Right ventricle myocardium superior (tissue), 1 donor: ENCODE results near the gene C19orf81. TPM values are rescaled to one million over a fixed set of nuclear protein-coding genes. Genes with fewer than 3 reads are reported as not detected.
"Not testable (repeated sequence)": the region's sequence is repeated elsewhere in the genome, so short reads cannot be mapped to it uniquely, and the experiment has no call there.

Experiments
- ATAC-seq: fragments of 200-7000 bp; cut with Tn5 transposase; one replicate; pipeline ENCODE4 v1.9.1; 2020; ENCODE audit warnings: mild to moderate bottlenecking; ENCODE audit not compliant: poor library complexity
- DNase-seq: peaks from one replicate; pipeline ENCODE4 v3.0.0-alpha.2; 2020
- intact Hi-C: fragments of 100-400 bp; cut with DNase I; formaldehyde crosslinking; loops from one replicate; pipeline ENCODE4 v1.11.2; 2022
- long read RNA-seq: library from polyadenylated mRNA; unstranded; transcript quantifications from one replicate; pipeline ENCODE4 v2.0.0, GENCODE V29; 2021
- total RNA-seq: library from RNA; stranded (reverse); fragmentation: NEBNext Ultra II Directional; extraction: Animal tissue kit (Norgen Biotek cat#: 25700); gene quantifications from one replicate; pipeline ENCODE4 v1.2.1, GENCODE V29; 2021
- donor health status: DM: no; HTN: yes; CAD: no; lungs with severe emphysema.

C19orf81 gene
- 2.5 TPM for total RNA-seq
- long read RNA-seq, partial matches to known transcripts, result 1 of 1 reads
- long read RNA-seq, other reads (novel, unspliced or antisense), result 0 of 1 reads

- intact Hi-C loops, result no loop called here
- ATAC-seq, result no peak
- no peak for DNase-seq
These were observed at the start of gene C19orf81 for GRCh38 chr19:50649433-50650391. Gene C19orf81, plus strand, starts transcription at chr19:50649445. Its CDS starts 0 bp downstream, at chr19:50649445.

DNA sequence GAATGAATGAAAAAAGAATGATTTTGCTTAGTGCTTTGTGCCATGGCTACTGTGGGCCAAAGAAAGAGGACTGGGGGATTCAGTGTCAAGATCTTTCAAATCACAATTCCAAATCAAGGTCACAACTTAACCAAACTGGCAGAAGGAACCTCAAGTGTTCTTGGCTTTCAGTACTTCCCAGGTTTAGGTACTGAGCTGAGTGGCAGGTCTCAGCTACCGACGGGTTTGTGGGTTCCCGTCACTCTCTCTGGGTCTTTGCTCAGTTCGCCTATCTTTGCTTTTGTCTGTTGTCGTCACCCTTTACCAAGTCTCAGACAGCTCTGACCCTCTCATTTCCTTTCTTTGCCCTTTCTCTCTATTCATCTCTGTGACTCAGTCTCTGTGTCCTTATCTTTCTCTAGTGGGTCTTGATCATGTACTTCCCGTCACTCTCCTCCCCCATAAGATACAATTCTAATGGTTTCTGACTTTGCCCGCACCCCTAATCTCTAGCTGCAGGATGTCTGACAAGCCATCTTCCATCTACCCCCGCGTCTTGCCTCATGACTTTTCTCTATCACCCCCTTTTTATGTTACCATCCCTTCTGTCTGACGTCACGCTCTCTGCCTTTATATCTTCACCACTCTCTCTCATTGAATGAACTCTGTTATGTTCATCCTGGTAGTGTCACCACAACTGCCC, 47.7 kb upstream of the C19orf81 start:
- intact Hi-C loops, result no loop called here
- ATAC-seq (no peak), DNase-seq (no peak)

DNA sequence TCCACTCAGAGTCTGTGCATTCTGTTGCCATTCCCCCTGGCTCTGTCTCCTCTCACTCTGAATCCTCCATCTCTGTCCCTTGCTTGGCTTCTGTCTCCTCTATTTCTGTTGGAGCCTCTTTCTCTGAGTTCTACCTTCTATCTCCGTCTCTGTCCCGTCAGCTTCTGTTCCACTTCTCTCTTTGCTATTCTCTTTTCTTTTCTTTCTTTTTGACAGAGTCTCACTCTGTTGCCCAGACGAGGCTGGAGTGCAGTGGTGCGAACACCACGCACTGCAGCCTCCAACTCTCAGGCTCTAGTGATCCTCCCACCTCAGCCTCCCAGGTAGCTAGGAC, 47.2 kb upstream of the C19orf81 start:
- no peak for ATAC-seq
- DNase-seq, result no peak
- intact Hi-C loops, result no loop called here

DNA sequence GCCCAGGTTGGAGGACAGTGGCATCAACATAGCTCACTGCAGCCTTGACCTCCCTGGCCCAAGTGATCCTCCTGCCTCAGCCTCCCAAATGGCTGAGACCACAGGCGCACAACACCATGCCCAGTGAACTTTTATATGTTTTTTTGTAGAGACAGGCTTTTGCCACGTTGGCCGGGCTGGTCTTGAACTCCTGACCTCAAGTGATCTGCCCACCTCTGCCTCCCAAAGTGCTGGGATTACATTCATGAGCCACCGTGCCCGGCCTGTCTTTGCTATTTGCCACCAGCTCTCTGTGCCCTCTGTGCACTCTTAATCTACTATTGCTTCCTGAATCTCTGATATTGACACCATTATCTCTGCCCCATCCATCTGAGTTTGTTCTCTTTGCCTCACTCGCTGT, 46.7 kb upstream of the C19orf81 start:
- intact Hi-C loops, result no loop called here

GRCh38 chr19:50602935-50603334, 46.3 kb upstream of the C19orf81 start:
- intact Hi-C loops, result no loop called here
- DNase-seq (no peak), ATAC-seq (no peak)

More for the DNA sequence above, 46.7 kb upstream of the C19orf81 start:
- DNase-seq, result no peak
- ATAC-seq, result no peak

- intact Hi-C loops, ATAC-seq, DNase-seq: not testable (repeated sequence)
These were observed 44.8 kb upstream of the C19orf81 start for GRCh38 chr19:50604264-50605073.

DNA sequence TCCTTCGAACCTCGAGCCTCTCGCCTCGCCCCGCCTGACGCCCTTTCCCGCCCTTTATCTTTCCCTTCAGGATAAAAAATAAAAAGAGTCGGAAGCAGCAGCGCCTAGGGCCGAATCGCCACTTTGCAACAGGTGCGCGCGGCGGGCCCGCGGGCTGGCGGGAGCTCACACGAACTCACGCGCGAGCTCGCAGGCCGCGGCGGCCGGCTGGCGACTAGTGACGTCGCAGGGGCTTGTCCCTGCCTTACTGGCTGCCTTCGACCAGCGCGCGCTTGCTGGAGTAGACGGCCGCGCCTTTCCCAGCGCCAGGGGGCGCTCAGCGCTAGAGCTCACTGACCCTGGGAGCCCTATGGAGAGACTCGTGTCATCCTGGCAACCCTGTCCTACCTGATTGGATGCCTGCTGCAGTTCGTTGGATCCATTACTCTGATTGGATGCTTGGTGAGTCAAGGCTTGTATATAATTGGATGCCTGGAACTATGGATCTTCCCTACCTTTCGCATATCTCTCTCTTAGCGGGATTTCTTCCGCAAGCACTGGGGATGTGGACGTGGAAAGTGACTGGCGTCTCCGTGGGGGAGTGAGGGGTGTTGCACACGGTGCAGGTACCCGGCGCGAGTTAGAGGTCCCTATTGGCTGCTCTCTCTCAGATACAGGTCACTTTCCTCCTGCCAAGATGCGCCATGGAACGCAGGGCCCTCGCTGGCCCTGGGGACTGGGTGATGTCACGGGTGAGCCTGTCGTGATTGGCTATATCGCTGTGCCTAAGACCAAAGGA, 43.0 kb upstream of the C19orf81 start:
- DNase-seq, intact Hi-C loops: not testable (repeated sequence)
- peak; percentile 39 for ATAC-seq

DNA sequence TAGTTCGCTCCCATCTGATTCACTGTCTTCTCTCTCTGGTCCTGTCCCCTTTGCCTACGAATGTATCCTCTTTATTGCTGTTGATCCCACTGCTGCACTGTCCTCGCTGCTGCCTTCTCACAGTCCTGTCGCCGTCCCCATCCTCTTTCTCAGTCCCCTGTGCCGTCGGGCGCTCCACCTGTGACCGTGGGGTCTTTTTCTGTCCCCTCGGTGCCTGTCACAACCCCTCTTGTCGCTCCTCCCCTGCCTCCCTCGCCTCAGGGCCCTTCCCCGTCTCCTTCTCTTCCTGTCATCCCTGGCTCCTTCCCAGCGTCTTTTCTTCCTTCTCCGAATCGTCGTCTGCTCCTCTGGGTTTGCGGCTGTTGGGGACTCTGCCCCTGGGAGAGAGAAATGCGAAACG, 41.9 kb upstream of the C19orf81 start:
- no peak for DNase-seq
- intact Hi-C loops, result no loop called here
- ATAC-seq, result no peak

- DNase-seq (peak; percentile 77), ATAC-seq (peak; percentile 80)
- intact Hi-C loops, result no loop called here
These were observed 41.1 kb upstream of the C19orf81 start for GRCh38 chr19:50607874-50608785.

DNA sequence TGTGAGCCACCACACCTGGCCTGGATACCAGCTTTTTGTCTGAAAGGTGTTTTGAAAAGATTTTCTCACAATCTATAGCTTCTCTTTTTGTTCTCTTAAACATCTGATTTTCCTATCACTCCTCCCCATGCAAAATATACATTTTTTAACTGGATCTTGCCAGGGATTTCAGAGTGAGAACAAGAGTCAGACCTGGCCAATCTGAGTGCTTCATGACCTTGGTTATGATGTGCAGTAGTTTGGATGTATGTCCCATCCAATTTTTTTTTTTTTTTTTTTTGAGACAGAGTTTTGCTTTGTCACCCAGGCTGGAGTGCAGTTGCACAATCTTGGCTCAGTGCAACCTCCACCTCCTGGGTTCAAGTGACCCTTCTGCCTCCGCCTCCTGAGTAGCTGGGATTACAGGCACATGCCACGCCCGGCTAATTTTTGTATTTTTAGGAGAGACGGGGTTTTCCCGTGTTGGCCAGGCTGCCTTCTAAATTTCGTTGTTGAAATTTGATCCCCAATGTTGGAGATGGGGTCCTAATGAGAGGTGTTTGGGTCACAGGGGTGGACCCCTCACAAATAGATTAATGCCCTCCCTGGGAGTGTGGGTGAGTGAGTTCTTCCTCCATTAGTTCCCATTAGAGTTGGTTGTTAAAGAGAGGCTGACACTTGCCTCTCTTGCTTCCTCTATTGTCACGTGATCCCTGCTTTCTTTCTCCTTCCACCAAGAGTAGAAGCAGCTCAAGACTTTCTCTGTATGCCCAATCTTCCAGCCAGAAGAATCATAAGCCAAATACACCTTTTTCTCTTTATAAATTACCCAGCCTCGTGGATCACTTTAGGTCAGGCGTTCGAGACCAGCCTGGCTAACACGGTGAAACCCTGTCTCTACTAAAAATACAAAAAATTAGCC, 36.5 kb upstream of the C19orf81 start:
- intact Hi-C loops, DNase-seq: not testable (repeated sequence)

GRCh38 chr19:50618379-50618778, 30.9 kb upstream of the C19orf81 start:
- intact Hi-C loops, result not testable (repeated sequence)

More for the DNA sequence above, 36.5 kb upstream of the C19orf81 start:
- not testable (repeated sequence) for ATAC-seq

GRCh38 chr19:50619184-50619583, 30.1 kb upstream of the C19orf81 start:
- ATAC-seq, DNase-seq, intact Hi-C loops: not testable (repeated sequence)

More at GRCh38 chr19:50618379-50618778, 30.9 kb upstream of the C19orf81 start:
- not testable (repeated sequence) for DNase-seq, ATAC-seq

GRCh38 chr19:50620394-50620906, 28.8 kb upstream of the C19orf81 start:
- ATAC-seq, intact Hi-C loops: not testable (repeated sequence)

GRCh38 chr19:50624949-50625600, 24.2 kb upstream of the C19orf81 start:
- no peak for DNase-seq
- no peak for ATAC-seq
- intact Hi-C loops, result no loop called here

More at GRCh38 chr19:50620394-50620906, 28.8 kb upstream of the C19orf81 start:
- DNase-seq, result not testable (repeated sequence)

DNA sequence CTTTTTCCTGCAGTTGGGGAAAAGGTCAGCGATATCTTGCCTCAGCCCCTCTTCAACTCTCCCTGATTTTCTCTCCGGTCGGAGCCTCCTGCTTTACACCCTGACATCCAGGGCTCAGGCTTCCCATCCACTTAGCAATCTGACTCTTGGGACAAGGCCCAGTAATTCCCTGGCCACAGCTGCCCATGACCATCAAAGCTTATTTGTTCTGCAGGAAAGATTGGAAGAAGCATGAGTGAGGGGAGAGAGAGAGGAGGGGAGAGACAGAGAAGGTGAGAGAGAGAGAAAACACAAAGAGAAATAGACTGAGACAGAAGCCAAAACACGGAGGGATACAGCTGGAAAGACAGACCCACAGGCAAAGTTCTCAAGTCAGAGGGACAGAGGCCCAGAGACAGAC, 23.2 kb upstream of the C19orf81 start:
- ATAC-seq (no peak), DNase-seq (no peak)
- intact Hi-C loops, result no loop called here
